ENCODE measurements around the gene SPATA2. TPM values are rescaled to one million over a fixed set of nuclear protein-coding genes. Genes with fewer than 3 reads are reported as not detected.
"Not testable (repeated sequence)": the region's sequence is repeated elsewhere in the genome, so short reads cannot be mapped to it uniquely, and the experiment has no call there.

Gene SPATA2
- total RNA-seq, 1 donor from 2014 or later, result 4.0 TPM

DNA sequence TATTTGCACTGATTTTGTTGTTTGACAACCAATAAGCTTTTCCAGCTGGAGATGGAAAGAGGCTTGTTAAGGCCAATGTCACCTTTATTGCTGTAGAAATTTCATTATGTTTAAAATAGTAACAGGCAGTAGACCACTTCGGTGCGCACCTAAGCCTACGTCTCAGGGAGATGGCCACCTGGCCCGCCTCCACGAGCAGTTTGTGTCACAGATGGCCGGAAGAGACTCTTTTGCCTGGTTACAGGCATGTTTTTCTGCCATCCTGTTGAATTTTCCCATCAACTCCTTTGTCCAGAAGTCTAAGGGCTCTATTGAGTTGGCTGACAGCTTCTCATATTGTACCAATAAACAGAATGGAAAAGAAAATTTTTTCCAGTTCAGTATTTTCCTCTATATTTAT lies 51.7 kb downstream of the SPATA2 start:
- Mint-ChIP-seq H3K27me3 (ENCODE audit: insufficient read depth, low read depth) (peaks cover 3% of the 10 kb centered on the region), H3K4me3 (no peak overlapping the region), H3K27ac (no peak overlapping the region), H3K4me1 (peaks cover 21% of the 10 kb centered on the region), H3K36me3 (peaks cover 6% of the 10 kb centered on the region), H3K9me3 (no peaks in the 10 kb centered on the region)
- H3K36me3 ChIP-seq, result no peaks in the 10 kb centered on the region
- H3F3A ChIP-seq (ENCODE audit: low read depth), result peaks cover 7% of the 10 kb centered on the region
- no peak overlapping the region for H3K4me2 ChIP-seq
- TF ChIP-seq, protein P1, sequence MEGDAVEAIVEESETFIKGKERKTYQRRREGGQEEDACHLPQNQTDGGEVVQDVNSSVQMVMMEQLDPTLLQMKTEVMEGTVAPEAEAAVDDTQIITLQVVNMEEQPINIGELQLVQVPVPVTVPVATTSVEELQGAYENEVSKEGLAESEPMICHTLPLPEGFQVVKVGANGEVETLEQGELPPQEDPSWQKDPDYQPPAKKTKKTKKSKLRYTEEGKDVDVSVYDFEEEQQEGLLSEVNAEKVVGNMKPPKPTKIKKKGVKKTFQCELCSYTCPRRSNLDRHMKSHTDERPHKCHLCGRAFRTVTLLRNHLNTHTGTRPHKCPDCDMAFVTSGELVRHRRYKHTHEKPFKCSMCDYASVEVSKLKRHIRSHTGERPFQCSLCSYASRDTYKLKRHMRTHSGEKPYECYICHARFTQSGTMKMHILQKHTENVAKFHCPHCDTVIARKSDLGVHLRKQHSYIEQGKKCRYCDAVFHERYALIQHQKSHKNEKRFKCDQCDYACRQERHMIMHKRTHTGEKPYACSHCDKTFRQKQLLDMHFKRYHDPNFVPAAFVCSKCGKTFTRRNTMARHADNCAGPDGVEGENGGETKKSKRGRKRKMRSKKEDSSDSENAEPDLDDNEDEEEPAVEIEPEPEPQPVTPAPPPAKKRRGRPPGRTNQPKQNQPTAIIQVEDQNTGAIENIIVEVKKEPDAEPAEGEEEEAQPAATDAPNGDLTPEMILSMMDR (IDR thresholded peaks at IDR 0.05), result no peak
- TF ChIP-seq EZH2 (IDR thresholded peaks at IDR 0.05) (no peak), EZH2phosphoT487 (IDR thresholded peaks at IDR 0.05) (no peak)
- no peaks in the 10 kb centered on the region for H3K27me3 ChIP-seq
- no peaks in the 10 kb centered on the region for H3K79me2 ChIP-seq (ENCODE audit: low read depth)
- peaks cover 19% of the 10 kb centered on the region for H3K4me1 ChIP-seq
- no peaks in the 10 kb centered on the region for H3K9me3 ChIP-seq (ENCODE audit: low read depth)
- H4K20me1 ChIP-seq (ENCODE audit: low read depth), result peaks cover 9% of the 10 kb centered on the region
- H3K27ac ChIP-seq, result no peak overlapping the region
- no peak overlapping the region for H2AFZ ChIP-seq (replicated peaks)
- DNase-seq (ENCODE audit: low spot score), result no peak
- H3K9ac ChIP-seq, result no peak overlapping the region
- H3K4me3 ChIP-seq, result no peak overlapping the region

DNA sequence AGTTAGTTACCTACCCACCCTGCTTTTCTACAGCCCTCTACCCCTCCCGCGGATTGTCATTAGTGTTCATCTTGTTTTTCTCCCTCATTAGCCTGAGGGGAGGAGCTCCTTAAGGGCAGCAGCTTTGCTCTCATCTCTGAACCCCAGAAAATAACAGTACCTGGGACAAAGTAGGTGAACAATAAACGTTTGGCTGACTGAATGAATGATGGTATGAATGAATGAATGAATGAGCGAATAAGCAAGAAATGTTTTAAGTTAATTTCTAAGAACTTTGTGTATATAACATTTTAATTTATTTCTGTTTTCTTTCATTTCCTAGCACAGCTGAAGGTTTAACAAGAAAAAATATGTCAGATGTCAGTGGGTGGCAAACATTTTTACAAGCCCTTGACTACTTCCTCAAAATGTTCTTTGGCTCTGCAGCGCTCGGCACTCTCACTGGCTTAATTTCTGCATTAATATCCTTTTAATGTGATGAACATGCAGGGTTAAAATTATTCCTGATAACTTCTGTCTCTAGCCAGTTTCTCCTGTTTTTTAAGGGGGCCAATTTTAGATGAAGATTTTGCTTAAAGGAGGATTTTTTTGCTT lies 52.6 kb downstream of the SPATA2 start:
- Mint-ChIP-seq H3K27me3 (ENCODE audit: insufficient read depth, low read depth) (peaks cover 3% of the 10 kb centered on the region), H3K4me1 (peaks cover 15% of the 10 kb centered on the region), H3K9me3 (no peaks in the 10 kb centered on the region), H3K36me3 (peaks cover 6% of the 10 kb centered on the region), H3K27ac (no peak overlapping the region), H3K4me3 (no peak overlapping the region)
- no peaks in the 10 kb centered on the region for H3K79me2 ChIP-seq (ENCODE audit: low read depth)
- H4K20me1 ChIP-seq (ENCODE audit: low read depth), result peaks cover 9% of the 10 kb centered on the region
- no peak for DNase-seq (ENCODE audit: low spot score)
- H3K4me1 ChIP-seq, result peaks cover 10% of the 10 kb centered on the region
- peaks cover 7% of the 10 kb centered on the region for H3F3A ChIP-seq (ENCODE audit: low read depth)
- no peaks in the 10 kb centered on the region for H3K36me3 ChIP-seq
- no peak overlapping the region for H3K27ac ChIP-seq
- no peaks in the 10 kb centered on the region for H3K27me3 ChIP-seq
- no peak overlapping the region for H2AFZ ChIP-seq (replicated peaks)
- H3K9me3 ChIP-seq (ENCODE audit: low read depth), result no peaks in the 10 kb centered on the region
- no peak for TF ChIP-seq EZH2 (IDR thresholded peaks at IDR 0.05)
- TF ChIP-seq, protein P1 (IDR thresholded peaks at IDR 0.05), result no peak
- H3K4me3 ChIP-seq, result no peak overlapping the region
- no peak overlapping the region for H3K9ac ChIP-seq
- H3K4me2 ChIP-seq, result no peak overlapping the region

DNA sequence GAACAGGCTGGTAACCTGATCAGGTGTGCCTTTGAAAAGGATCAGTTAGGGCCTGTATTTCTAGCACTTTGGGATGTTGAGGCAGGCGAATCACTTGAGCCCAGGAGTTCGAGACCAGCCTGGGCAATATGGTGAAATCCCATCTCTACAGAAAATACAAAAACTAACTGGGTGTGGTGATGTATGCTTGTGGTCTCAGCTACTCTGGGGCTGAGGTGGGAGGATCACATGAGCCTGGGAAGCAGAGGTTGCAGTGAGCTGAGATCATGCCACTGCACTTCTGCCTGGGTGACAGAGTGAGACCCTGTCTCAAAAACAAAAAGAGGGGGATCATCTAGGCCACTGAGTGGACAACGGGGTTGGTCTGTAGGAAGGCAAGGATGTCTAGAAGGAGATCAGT lies 54.1 kb downstream of the SPATA2 start:
- not testable (repeated sequence) for H3K27ac ChIP-seq; H3K9me3 Mint-ChIP-seq; H3K27me3 ChIP-seq; H3F3A ChIP-seq (ENCODE audit: low read depth); H3K9ac ChIP-seq; H3K4me1 Mint-ChIP-seq; H4K20me1 ChIP-seq (ENCODE audit: low read depth); H3K27me3 Mint-ChIP-seq (ENCODE audit: insufficient read depth, low read depth); H3K79me2 ChIP-seq (ENCODE audit: low read depth); H3K9me3 ChIP-seq (ENCODE audit: low read depth); H3K36me3 Mint-ChIP-seq; H3K4me2 ChIP-seq; DNase-seq (ENCODE audit: low spot score); H3K4me1 ChIP-seq; H3K4me3 ChIP-seq; H2AFZ ChIP-seq (replicated peaks); H3K36me3 ChIP-seq
- peak overlapping the region; percentile 85 for H3K27ac Mint-ChIP-seq
- peak overlapping the region; percentile 15 for H3K4me3 Mint-ChIP-seq

DNA sequence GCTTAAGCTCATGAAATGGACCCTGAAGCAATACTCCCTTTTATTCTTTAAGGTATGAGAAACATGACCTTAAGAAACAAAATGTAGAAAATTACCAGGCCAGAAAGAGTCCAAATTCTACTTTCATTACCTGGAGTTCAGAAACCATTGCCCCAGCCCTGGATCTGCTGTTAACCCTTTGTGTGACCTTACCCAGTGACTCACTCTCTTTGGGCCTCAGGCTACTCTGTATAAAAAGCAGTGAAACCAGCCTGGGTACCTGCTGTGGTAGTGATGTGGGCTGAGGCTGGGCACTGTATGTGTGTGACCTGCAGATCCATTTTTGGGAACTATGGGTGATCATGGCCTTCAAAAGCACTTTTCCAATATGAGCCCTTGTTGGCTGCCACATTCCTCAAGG lies 55.5 kb downstream of the SPATA2 start:
- Mint-ChIP-seq H3K36me3 (peaks cover 7% of the 10 kb centered on the region), H3K27me3 (ENCODE audit: insufficient read depth, low read depth) (peaks cover 3% of the 10 kb centered on the region), H3K4me1 (peaks cover 15% of the 10 kb centered on the region), H3K27ac (no peak overlapping the region), H3K4me3 (no peak overlapping the region), H3K9me3 (no peaks in the 10 kb centered on the region)
- H3K79me2 ChIP-seq (ENCODE audit: low read depth), result no peaks in the 10 kb centered on the region
- H3K9ac ChIP-seq, result no peak overlapping the region
- DNase-seq (ENCODE audit: low spot score), result no peak
- no peaks in the 10 kb centered on the region for H3K27me3 ChIP-seq
- H2AFZ ChIP-seq (replicated peaks), result no peak overlapping the region
- no peaks in the 10 kb centered on the region for H3K4me1 ChIP-seq
- H3K4me3 ChIP-seq, result no peak overlapping the region
- no peak overlapping the region for H3K27ac ChIP-seq
- H3K9me3 ChIP-seq (ENCODE audit: low read depth), result no peaks in the 10 kb centered on the region
- TF ChIP-seq, protein P1 (IDR thresholded peaks at IDR 0.05), result no peak
- TF ChIP-seq EZH2phosphoT487 (IDR thresholded peaks at IDR 0.05) (no peak), EZH2 (IDR thresholded peaks at IDR 0.05) (no peak)
- no peak overlapping the region for H3K4me2 ChIP-seq
- no peaks in the 10 kb centered on the region for H3K36me3 ChIP-seq
- H4K20me1 ChIP-seq (ENCODE audit: low read depth), result peaks cover 2% of the 10 kb centered on the region
- H3F3A ChIP-seq (ENCODE audit: low read depth), result peaks cover 3% of the 10 kb centered on the region
